Tibial nerve (tissue), 4 donors: ENCODE results near the gene ZNF362.

Source experiments
- CTCF ChIP-seq, 5 experiments: fragments of 200-600 bp in 3 of 5; fragments of 450-650 bp in 2 of 5; sonication (generic) in 3 of 5; IDR thresholded peaks; one replicate each; pipeline ENCODE4 v1.5.1; 2016 to 2019; ENCODE audit warnings: antibody characterized with exemption in 5 of 5, mild to moderate bottlenecking in 3 of 5, moderate library complexity in 2 of 5
- EP300 ChIP-seq, 2 donors: sonication (generic); formaldehyde crosslinking; IDR thresholded peaks; one replicate each; pipeline ENCODE4 v1.6.1; 2017; ENCODE audit warnings: antibody characterized with exemption in 2 of 2, mild to moderate bottlenecking in 1 of 2
- POLR2A ChIP-seq, 2 donors: fragments of 450-650 bp; IDR thresholded peaks; one replicate each; pipeline ENCODE4 v1.6.1; 2017; ENCODE audit warnings: antibody characterized with exemption in 2 of 2, mild to moderate bottlenecking in 2 of 2, moderate library complexity in 2 of 2

GRCh38 chr1:33319186-33319948 is 63.1 kb downstream of the ZNF362 start:
- no peak for TF ChIP-seq POLR2A (IDR thresholded peaks at IDR 0.05)
- no peak for TF ChIP-seq CTCF (IDR thresholded peaks at IDR 0.05)
- no peak for TF ChIP-seq EP300 (IDR thresholded peaks at IDR 0.05)
